GM12801 (cell line): ENCODE results near the gene NHLH1.
A peak's percentile ranks its signal among the peaks of the same experiment; 100 is the strongest.

Source experiments
- CTCF ChIP-seq: IDR thresholded peaks from one replicate; pipeline ENCODE4 v1.5.1; 2011; ENCODE audit warnings: control low read depth; ENCODE audit not compliant: insufficient read length; ENCODE audit errors: extremely low read depth

NHLH1 gene

GRCh38 chr1:160371756-160372155, 4.9 kb downstream of the NHLH1 start:
- no peak for TF ChIP-seq CTCF

DNA sequence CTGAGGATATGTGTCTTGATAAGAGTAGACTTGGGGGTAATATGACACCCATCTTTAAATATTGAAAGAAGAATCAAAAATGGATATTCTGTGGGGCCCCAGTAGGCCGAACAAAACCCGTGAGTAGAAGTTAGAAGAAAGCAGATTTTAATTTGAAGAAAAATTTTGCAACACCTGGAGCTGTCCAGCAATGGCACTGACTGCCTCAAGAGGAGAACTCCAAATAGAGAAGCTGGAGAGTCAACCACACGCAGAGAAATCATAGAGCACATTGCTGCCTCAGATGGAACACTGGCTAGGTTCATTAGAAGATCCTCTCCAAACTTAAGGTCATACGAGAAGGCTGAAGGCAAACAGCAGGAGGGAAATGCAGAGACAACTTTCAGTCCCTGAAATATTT, 6.8 kb downstream of the NHLH1 start:
- no peak for TF ChIP-seq CTCF

- no peak for TF ChIP-seq CTCF
Observed at GRCh38 chr1:160374306-160375110, 7.6 kb downstream of the NHLH1 start.

DNA sequence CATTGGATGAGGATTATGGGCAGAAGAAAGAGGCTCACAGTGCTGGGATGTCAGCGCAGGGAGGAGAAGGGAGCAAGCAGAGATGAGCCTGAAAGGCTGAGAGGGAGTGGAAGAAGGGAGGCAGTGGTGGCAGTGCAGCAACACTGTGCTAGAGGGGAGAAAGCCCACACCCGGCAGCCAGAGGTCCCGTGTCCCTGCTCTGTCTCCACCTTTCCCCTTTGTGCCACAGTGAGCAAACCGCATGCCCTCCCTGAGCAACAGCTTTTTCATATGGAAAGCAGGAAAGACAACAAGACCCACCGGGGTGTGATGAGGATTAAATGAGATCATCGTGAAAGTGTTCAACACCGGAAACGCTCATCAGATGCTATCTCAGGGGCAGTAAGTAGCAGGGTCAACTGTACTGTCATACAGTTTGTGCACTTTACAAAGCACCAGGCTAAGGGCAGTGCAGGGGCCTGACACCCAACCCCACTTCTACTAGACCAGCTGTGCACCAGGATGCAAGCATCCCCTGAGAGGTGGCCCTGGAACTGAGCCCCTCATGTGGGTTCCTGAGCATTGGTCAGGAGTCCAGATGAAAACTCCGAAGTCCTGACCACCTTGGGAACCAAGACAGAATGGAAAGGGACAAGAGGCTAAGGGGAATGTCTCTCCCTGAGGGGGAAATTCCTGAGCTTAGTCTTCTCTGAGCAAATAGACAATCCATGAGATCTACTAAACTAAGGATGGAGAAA, 9.1 kb downstream of the NHLH1 start:
- TF ChIP-seq CTCF, result no peak

- peak; percentile 85 for TF ChIP-seq CTCF
Observed at GRCh38 chr1:160376525-160377131, 9.8 kb downstream of the NHLH1 start.

DNA sequence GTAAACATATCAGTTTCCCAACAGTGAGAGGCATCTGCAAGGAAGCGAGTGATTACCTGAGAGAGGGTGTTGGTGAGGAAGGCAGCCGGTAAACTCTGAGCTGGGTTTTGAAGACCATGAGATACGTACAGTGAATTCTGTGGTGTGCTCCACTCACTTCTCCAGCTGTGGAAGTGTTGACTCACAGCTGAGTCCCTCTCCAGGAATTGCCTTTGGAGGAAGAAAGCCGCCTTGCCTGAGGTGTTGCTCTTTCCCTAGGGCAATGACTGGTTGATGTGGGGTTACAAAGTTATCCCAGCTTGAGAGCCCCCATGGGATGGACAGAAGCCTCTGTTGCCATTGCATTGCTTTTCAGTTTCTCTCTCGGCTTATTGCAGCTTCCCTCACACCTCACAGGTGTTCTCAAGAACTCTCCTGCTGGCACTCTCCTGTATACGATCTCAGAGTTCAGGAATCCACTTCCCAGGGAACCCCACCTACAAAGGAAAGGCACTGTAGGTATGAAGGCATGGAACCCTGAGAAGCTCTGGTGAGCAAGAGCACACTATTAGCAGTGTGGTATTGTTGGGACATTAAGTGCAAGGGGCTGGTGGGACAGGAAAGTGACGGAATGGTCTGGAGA, 10.8 kb downstream of the NHLH1 start:
- no peak for TF ChIP-seq CTCF

GRCh38 chr1:160394673-160395072, 27.8 kb downstream of the NHLH1 start:
- no peak for TF ChIP-seq CTCF
